Measurements from ENCODE around the gene SSUH2.

The SSUH2 gene

GRCh38 chr3:8617921-8618320 is 26.7 kb downstream of the SSUH2 start:
- DNase-seq (ENCODE audit: low spot score) (no peak), FAIRE-seq (no peak)

DNA sequence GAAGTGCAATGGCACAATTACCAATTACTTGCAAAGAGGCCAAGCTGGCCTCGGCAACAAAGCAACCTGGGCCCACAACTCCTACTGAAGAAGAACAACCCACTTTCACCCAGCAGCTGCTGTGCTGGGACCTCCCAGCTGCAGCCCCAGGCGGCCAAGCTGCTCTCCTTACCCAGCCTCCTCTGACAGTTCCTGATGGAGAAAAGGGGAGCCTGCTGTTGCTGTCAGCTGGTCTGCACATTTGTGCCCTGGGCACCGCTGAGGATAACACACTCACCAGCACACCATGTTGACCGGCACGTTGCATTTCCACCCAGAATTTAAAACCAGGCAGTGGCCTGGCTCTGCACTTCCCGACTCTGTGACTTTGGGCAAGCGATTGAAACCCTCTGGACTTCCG is 33.6 kb downstream of the SSUH2 start:
- no peak for FAIRE-seq
- no peak for DNase-seq (ENCODE audit: low spot score)

- FAIRE-seq = no peak
- no peak for DNase-seq (ENCODE audit: low spot score)
These were observed 35.7 kb downstream of the SSUH2 start for GRCh38 chr3:8608791-8609467.

- DNase-seq (ENCODE audit: low spot score) = no peak
These were observed 36.4 kb downstream of the SSUH2 start for GRCh38 chr3:8608041-8608790.

GRCh38 chr3:8607234-8608040 is 37.2 kb downstream of the SSUH2 start:
- FAIRE-seq = no peak

More at GRCh38 chr3:8608041-8608790, 36.4 kb downstream of the SSUH2 start:
- FAIRE-seq = no peak

DNA sequence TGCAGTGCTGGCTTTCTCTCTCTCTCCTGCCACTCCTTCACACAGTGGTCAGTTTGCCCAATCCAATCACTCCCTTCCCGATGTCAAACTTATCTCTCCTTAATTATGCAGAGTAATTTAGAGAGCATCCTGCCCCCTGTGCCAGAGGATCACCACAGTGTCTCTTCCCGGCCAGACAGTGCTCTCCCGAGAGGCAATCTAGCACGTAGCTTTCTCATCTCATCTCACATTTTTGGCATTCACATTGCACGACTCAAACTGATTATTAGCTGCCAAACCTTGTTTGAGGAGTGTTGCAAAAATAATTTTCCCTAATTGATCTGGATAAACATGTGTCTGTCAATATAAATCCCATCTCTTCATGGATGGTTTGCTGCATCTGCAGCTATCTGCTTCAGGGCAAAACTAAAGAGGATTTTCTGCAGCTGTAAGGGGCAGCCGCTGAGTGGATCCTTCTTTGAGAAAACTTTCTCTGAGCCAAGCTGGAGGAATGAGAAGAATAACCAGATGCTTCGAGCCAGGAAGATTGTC is 37.8 kb downstream of the SSUH2 start:
- FAIRE-seq (no peak), DNase-seq (ENCODE audit: low spot score) (no peak)

More at GRCh38 chr3:8607234-8608040, 37.2 kb downstream of the SSUH2 start:
- DNase-seq (ENCODE audit: low spot score) = no peak

- FAIRE-seq = no peak
- DNase-seq (ENCODE audit: low spot score) = no peak
These were observed 39.6 kb downstream of the SSUH2 start for GRCh38 chr3:8604988-8605387.

DNA sequence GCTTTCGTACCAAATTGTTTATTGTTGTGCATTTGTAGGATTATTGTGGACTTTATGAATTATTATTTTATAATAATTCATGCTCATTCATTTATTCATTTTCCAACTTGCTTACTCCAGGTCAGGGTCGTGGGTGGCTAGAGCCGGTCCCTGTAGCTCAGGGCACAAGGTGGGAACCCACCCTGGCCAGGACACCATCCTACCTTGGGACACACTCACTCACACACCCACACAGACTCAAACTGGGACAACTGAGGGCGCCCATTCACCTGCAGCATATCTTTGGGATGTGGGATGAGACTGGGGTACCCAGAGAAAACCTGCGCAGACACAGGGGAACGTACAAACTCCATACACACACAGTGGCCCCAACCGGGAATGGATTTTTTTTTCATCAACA is 40.6 kb downstream of the SSUH2 start:
- no peak for DNase-seq (ENCODE audit: low spot score)
- no peak for FAIRE-seq

DNA sequence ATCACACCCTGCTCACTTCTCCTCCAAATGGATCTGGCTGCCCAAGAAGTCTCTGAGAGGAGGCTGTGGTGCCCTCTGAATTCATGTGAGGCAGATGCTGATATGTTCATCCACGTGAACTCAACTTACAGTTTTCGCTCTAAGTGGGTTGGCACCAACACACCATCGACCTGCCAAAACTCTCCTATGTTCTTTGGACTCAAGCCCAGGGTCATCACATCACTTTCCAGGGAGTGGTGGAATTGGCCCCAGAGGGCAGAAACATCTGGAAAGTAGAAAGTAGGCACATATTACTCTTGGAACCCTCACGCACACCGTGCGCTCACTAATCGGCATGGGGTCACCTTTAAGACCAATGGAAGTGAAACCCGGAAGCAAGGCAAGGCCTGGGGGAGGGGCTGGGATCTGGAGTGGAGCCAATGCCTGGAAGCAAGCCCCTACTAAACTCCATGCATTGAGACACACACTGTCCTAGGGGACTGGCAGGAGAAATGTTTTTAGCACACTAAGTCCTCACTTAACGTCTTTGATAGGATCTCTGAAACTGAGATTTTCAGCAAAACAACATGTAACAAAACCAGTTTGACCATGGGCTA is 41.4 kb downstream of the SSUH2 start:
- DNase-seq (ENCODE audit: low spot score) (no peak), FAIRE-seq (no peak)

GRCh38 chr3:8600457-8600856 is 44.1 kb downstream of the SSUH2 start:
- peak; percentile 98 for FAIRE-seq
- DNase-seq (ENCODE audit: low spot score) = no peak

DNA sequence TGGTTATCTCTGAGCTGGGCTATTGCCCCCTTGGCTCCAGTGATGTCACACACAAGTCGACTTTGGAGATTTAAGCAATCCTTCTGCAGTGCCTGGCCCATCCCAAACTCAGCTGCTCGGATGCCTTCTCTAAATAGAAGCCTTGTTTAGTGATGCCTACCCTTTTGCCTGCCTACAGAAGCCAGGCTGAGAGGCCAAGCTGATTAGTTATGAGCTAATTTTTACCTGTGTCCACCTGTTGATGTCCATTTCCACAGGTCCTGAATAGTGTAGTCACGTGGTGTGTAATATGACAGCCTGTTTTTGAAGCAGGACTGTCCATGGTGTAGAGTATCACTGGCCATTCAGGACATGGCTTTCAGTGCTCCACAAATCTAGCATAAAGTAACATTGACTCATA is 45.5 kb downstream of the SSUH2 start:
- no peak for DNase-seq (ENCODE audit: low spot score)
- FAIRE-seq = no peak

DNA sequence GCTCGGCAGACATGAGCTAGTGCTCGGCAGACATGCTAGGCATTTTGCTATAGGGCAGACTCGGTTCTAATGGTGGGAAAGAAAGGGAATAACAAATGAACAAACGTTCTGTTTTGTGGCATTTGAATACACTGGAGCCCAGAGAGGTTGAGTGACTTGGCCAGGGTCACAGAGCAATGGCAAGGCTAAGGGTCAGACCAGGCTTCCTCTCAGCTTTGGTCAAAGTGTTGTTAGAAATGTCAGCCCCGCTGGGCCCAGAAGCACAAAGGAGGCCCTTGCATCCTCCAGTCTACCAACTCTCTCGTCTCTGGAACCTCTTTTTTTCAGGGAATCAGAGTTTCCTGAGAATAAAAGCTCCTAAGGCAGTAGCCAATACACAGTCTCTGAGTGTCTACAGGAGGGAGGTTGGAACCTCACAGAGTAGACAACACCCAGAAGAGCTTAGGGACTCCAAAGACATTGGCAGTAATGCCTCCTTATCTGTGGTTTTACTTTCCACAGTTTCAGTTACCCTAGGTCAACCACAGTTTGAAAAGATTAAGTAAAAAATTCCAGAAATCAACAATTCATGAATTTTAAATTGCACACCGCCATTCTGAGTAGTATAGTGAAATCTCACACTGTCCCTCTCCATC is 47.3 kb downstream of the SSUH2 start:
- FAIRE-seq (no peak), DNase-seq (ENCODE audit: low spot score) (no peak)

GRCh38 chr3:8596321-8597218 is 48.0 kb downstream of the SSUH2 start:
- DNase-seq (ENCODE audit: low spot score) (no peak), FAIRE-seq (no peak)

- DNase-seq (ENCODE audit: low spot score) (no peak), FAIRE-seq (no peak)
These were observed 48.9 kb downstream of the SSUH2 start for GRCh38 chr3:8595695-8596115.

- FAIRE-seq (no peak), DNase-seq (ENCODE audit: low spot score) (no peak)
These were observed 49.3 kb downstream of the SSUH2 start for GRCh38 chr3:8595252-8595651.

- no peak for DNase-seq (ENCODE audit: low spot score)
- no peak for FAIRE-seq
These were observed 51.4 kb downstream of the SSUH2 start for GRCh38 chr3:8593021-8593827.

GRCh38 chr3:8589880-8590556 is 54.6 kb downstream of the SSUH2 start:
- DNase-seq (ENCODE audit: low spot score) (peak; percentile 50), FAIRE-seq (no peak)

GRCh38 chr3:8584661-8585060 is 59.9 kb downstream of the SSUH2 start:
- no peak for DNase-seq (ENCODE audit: low spot score)
- FAIRE-seq = no peak

All from urothelium cell line (cell line).